ENCODE data around the gene SCOC.
"Not testable (repeated sequence)": the region's sequence is repeated elsewhere in the genome, so short reads cannot be mapped to it uniquely, and the experiment has no call there.

SCOC gene

GRCh38 chr4:140395668-140396067 is 22.2 kb downstream of the SCOC start:
- no peak overlapping the region for H3K4me3 Mint-ChIP-seq
- no peaks in the 10 kb centered on the region for H3K36me3 Mint-ChIP-seq (ENCODE audit: low read depth)
- H3K9me3 Mint-ChIP-seq = no peaks in the 10 kb centered on the region
- H3K27me3 Mint-ChIP-seq = peaks cover 14% of the 10 kb centered on the region
- no peak overlapping the region for H3K27ac Mint-ChIP-seq
- no peaks in the 10 kb centered on the region for H3K4me1 Mint-ChIP-seq (ENCODE audit: low read depth)

DNA sequence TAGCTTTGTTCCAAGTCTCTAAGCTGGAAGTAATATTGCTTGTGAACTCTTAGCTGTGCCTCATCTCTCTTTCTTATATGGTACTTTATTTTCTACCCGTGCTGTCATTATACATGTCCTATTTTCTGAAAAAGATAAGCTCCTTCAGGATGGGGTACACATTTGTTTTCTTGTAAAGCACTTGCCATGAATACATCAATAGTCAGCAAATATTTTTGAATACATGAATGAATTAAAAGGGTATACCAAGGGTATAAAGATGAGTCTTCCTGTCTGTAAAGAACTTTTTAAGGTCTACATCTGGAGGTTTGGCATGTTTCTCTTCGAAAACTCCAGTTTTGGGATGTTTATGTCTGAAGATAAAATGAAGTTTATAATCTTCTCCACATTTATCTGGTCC is 26.7 kb downstream of the SCOC start:
- H3K4me3 Mint-ChIP-seq = no peak overlapping the region
- no peaks in the 10 kb centered on the region for H3K36me3 Mint-ChIP-seq (ENCODE audit: low read depth)
- H3K9me3 Mint-ChIP-seq = no peaks in the 10 kb centered on the region
- peaks cover 14% of the 10 kb centered on the region for H3K27me3 Mint-ChIP-seq
- no peak overlapping the region for H3K27ac Mint-ChIP-seq
- H3K4me1 Mint-ChIP-seq (ENCODE audit: low read depth) = no peaks in the 10 kb centered on the region

DNA sequence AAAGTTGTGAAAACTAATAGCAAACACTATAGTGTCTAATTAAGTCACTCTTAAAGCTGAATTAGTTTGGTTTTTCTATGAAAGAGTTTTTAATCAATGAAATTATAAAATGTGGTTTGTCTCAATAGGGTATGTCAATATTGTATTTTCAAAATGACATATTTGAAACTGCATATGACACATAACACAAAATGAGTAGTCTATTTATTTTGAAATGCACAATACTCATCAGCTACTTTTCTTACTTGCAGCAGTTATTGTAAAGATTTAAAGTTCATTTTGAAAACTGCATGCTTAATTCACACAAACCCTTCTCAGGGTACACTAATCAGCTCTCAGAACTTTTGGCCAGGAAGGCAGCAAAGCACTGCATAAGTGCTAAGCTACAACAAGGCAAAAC is 32.8 kb downstream of the SCOC start:
- Mint-ChIP-seq H3K36me3 (ENCODE audit: low read depth) (no peaks in the 10 kb centered on the region), H3K9me3 (no peaks in the 10 kb centered on the region), H3K27ac (no peak overlapping the region), H3K4me1 (ENCODE audit: low read depth) (no peaks in the 10 kb centered on the region), H3K27me3 (peaks cover 3% of the 10 kb centered on the region), H3K4me3 (no peak overlapping the region)

DNA sequence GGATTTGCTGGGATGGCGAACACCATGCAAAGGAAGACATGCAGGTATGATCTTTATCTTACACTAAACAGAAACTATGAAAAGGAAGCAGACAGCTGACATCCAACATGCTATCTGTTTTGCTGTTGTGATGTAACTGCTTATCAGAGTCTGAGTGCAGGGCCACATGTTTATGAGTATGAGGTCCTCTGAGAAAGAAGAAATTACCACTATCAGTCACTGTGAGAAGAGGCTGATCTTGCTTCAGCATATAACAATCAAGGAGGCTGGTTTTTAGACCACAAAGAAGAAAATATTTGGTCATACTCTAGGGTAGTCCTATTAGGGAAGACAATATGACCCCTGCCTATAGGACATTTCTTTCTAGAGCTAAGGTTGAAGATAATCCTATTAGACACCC is 35.5 kb downstream of the SCOC start:
- Mint-ChIP-seq H3K4me3 (no peak overlapping the region), H3K27ac (no peak overlapping the region), H3K27me3 (peaks cover 3% of the 10 kb centered on the region), H3K9me3 (no peaks in the 10 kb centered on the region), H3K36me3 (ENCODE audit: low read depth) (no peaks in the 10 kb centered on the region), H3K4me1 (ENCODE audit: low read depth) (no peaks in the 10 kb centered on the region)

DNA sequence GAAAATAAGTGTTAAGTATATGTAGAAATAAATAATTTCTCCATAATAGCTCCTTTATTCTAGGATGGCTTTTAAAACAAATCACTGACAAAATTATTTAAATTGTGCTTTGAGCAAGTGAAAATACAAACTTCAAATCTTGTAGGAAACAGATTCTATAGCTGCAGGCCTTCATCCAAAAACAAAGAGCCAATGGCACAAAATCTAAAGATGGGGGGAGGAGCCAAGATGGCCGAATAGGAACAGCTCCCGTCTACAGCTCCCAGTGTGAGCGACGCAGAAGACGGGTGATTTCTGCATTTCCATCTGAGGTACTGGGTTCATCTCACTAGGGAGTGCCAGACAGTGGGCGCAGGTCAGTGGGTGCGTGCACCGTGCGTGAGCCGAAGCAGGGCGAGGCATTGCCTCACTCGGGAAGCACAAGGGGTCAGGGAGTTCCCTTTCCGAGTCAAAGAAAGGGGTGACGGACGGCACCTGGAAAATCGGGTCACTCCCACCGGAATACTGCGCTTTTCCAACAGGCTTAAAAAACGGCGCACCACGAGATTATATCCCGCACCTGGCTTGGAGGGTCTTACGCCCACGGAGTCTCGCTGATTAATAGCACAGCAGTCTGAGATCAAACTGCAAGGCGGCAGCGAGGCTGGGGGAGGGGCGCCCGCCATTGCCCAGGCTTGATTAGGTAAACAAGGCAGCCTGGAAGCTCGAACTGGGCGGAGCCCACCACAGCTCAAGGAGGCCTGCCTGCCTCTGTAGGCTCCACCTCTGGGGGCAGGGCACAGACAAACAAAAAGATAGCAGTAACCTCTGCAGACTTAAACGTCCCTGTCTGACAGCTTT is 39.9 kb downstream of the SCOC start:
- H3K4me3 Mint-ChIP-seq; H3K4me1 Mint-ChIP-seq (ENCODE audit: low read depth); H3K9me3 Mint-ChIP-seq; H3K27ac Mint-ChIP-seq; H3K36me3 Mint-ChIP-seq (ENCODE audit: low read depth); H3K27me3 Mint-ChIP-seq: not testable (repeated sequence)

DNA sequence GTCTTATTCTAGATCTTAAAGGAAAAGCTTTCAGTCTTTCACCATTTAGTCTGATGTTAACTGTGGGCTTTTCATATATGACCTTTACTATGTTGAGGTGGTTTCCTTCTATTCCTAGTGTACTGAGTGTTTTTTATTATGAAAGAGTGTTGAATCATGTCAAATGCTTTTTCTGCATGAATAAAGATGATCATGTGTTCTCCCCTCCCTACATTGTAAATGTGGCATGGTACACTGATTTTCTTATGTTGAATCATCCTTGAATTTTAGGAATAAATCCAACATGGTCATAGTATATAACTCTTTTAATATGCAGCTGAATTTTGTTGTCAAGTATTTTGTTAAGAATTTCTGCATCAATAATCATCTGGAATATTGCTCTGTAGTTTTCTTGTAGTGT is 49.7 kb downstream of the SCOC start:
- peaks cover 8% of the 10 kb centered on the region for H3K4me1 Mint-ChIP-seq (ENCODE audit: low read depth)
- H3K36me3 Mint-ChIP-seq (ENCODE audit: low read depth) = no peaks in the 10 kb centered on the region
- no peak overlapping the region for H3K27ac Mint-ChIP-seq
- H3K9me3 Mint-ChIP-seq = no peaks in the 10 kb centered on the region
- peaks cover 52% of the 10 kb centered on the region for H3K27me3 Mint-ChIP-seq
- no peak overlapping the region for H3K4me3 Mint-ChIP-seq

DNA sequence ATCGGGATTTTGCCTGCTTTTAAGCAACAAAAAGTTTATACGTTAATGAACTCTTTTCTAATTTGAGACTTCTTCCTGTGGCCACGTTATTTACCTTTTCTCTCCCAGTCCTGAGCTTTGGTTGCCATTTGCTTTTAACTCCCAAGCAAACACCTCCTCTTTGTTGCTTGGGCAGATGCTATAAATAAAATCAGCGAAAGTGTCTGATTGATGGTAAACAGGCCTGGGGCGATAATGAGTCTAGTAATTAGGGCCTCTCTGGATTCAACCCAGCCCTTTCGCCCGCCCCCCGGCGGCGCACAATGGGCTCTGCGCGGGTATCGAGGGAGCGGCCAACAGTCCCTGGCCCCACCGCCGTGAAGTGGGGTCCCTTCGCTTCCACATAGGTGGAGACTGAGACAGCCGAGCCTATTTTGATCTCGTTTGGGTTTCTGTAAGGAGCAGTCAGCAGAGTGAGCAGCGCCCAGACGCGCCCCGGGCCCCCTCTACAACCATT is 53.2 kb downstream of the SCOC start:
- Mint-ChIP-seq H3K27me3 (peaks cover 61% of the 10 kb centered on the region), H3K4me1 (ENCODE audit: low read depth) (peaks cover 8% of the 10 kb centered on the region), H3K27ac (no peak overlapping the region), H3K4me3 (peak overlapping the region; percentile 82), H3K36me3 (ENCODE audit: low read depth) (no peaks in the 10 kb centered on the region), H3K9me3 (no peaks in the 10 kb centered on the region)

DNA sequence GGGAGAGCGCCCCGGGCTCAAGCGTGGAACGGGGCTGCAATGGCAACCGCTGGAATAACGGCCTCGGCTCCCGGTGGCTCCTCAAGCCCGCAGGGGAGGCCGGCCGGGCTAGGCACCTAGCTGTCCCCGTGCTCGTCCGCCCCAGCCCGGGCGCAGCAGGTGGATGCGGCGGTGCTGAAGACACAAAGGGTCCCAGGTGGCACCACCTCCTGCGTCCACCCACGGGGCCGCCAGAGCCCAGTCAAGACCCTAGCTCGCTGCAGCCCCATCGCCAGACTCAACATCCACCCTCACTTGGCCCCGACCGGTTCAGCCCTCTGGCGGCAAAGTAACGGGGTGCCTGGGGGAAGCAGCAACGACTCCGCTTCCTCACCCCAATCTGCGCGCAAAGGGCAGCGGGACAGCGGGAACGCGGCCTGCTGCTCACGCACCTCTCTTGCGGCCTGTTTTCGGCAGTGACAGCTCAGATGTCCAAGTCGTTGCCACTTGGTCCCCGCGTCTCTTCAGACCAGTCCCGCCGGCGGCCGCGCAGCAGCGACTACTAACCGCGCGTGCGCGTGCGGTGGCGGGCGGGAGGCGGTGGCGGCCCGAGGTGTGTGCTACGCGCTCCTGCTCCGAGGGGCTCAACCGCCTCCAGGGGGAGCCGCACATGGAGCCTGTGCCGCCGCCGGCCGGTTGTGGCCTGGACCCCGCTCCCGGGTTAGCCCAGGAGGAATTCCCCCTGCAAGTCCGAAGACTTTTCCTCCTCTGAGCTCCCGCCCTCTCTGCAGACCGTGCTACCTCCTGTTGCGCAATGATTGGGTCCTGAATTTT is 53.9 kb downstream of the SCOC start, which contains the start of gene CLGN:
Gene CLGN, minus strand, starts transcription at position 543 of the 813 bp plus-strand sequence. CDS start 14,570 bp downstream, outside the sequence.
- peaks cover 61% of the 10 kb centered on the region for H3K27me3 Mint-ChIP-seq
- no peak within 1 kb of the TSS for H3K27ac Mint-ChIP-seq
- H3K4me3 Mint-ChIP-seq = peak within 1 kb of the TSS; percentile 82
- H3K4me1 Mint-ChIP-seq (ENCODE audit: low read depth) = peaks cover 8% of the 10 kb centered on the region
- no peaks in the 10 kb centered on the region for H3K9me3 Mint-ChIP-seq
- H3K36me3 Mint-ChIP-seq (ENCODE audit: low read depth) = no peaks in the 10 kb centered on the region

DNA sequence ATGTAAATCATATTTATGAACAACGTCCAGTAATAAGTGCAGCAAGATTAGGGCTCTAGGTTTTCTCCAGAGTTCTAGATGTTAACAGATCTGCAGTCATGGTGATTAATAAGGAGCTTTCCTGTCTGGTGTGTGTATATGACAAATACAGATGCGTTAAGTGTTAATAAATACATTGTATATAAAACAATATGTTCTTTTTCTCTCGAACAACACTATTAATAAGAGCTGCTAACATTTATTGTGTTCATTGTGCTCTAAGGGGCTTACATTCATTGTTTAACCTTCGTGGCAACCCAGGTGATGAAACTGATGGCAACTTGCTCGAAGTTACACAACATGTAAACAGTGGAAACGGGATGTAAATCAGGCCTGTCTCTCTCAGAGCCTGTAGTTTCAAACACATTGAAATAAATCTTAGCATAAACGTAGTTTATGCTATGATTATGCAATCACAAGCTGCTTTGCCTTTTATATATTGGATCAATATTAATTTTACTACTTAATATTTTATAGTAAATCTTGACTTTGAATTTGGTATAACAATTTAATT is 54.5 kb downstream of the SCOC start:
- Mint-ChIP-seq H3K4me1 (ENCODE audit: low read depth) (peaks cover 8% of the 10 kb centered on the region), H3K27me3 (peaks cover 55% of the 10 kb centered on the region)

More for the DNA sequence above, 54.5 kb downstream of the SCOC start:
- Mint-ChIP-seq H3K36me3 (ENCODE audit: low read depth) (no peaks in the 10 kb centered on the region), H3K27ac (no peak overlapping the region), H3K9me3 (no peaks in the 10 kb centered on the region), H3K4me3 (peak overlapping the region; percentile 82)

Data from stimulated activated naive CD8-positive, alpha-beta T cell treated with anti-CD3 and anti-CD28 coated beads, Interleukin-15, Interleukin-2, amounts not matched to agents 100 ng/mL and 50 ng/mL, for 24 hours (primary cell).